H1 (cell line): Measurements from ENCODE around the gene PDIA6. TPM values are rescaled to one million over a fixed set of nuclear protein-coding genes. Genes with fewer than 3 reads are reported as not detected.

Experiments
- CTCF ChIA-PET: fragments of 300-600 bp; sonication (Branson Sonifier 250); formaldehyde crosslinking; loops from one replicate; lab custom pipeline; 2021; ENCODE audit not compliant: partially characterized antibody; lab: Charles Lee
- POLR2A ChIA-PET: fragments of 300-600 bp; sonication (Branson Sonifier 250); formaldehyde crosslinking; loops from one replicate; lab custom pipeline; 2021; ENCODE audit warnings: inconsistent platforms; ENCODE audit not compliant: partially characterized antibody; lab: Charles Lee
- DNase-seq, 2 experiments: peaks; one replicate each; pipeline versions ENCODE4 v3.0.0 to v3.0.0-alpha.2; 2010 to 2022; ENCODE audit warnings: low spot score in 2 of 2, low read depth in 1 of 2, mixed read lengths in 1 of 2
- FAIRE-seq: peaks from 2 replicates; lab custom pipeline; 2011; peaks lifted over from hg19 to GRCh38; lab: Jason Lieb, UNC
- H2AFZ ChIP-seq: 2 replicates; pipeline ENCODE4 v1.8.1; 2012; ENCODE audit warnings: low read length, inconsistent platforms
- H2AK5ac ChIP-seq: 2 replicates; pipeline ENCODE4 v1.6.1; 2013; ENCODE audit warnings: low read depth, low read length
- H2BK120ac ChIP-seq: replicated peaks from 2 replicates; pipeline ENCODE3; 2013; ENCODE audit warnings: low read depth, low read length, inconsistent platforms
- H2BK12ac ChIP-seq: 2 replicates; pipeline ENCODE4 v1.6.1; 2013; ENCODE audit warnings: low read depth, low read length
- H2BK15ac ChIP-seq: 2 replicates; pipeline ENCODE4 v1.6.1; 2013; ENCODE audit warnings: low read length
- H2BK20ac ChIP-seq: 2 replicates; pipeline ENCODE4 v1.6.1; 2013; ENCODE audit warnings: low read length
- H2BK5ac ChIP-seq: 2 replicates; pipeline ENCODE4 v1.6.1; 2013; ENCODE audit warnings: low read depth, low read length
- H3K14ac ChIP-seq: 2 replicates; pipeline ENCODE4 v1.6.1; 2013; ENCODE audit warnings: inconsistent platforms; ENCODE audit not compliant: insufficient read length
- H3K18ac ChIP-seq: 2 replicates; pipeline ENCODE4 v1.6.1; 2013; ENCODE audit warnings: low read length; ENCODE audit errors: extremely low read depth
- H3K23ac ChIP-seq: 2 replicates; pipeline ENCODE4 v1.6.1; 2013; ENCODE audit warnings: inconsistent platforms; ENCODE audit not compliant: insufficient read length
- H3K23me2 ChIP-seq: 2 replicates; pipeline ENCODE4 v1.6.1; 2013; ENCODE audit warnings: low read depth, low read length
- H3K27ac ChIP-seq: 2 replicates; pipeline ENCODE4 v1.6.1; 2011; ENCODE audit warnings: low read depth, low read length, inconsistent platforms
- H3K27me3 ChIP-seq, 4 experiments: replicated peaks in 1 of 4; 1 replicate in 1 of 4; 2 replicates in 3 of 4; pipeline versions ENCODE4 v1.6.1 to v1.8.1; 2011 to 2013; ENCODE audit warnings: low read length in 3 of 4, mild to moderate bottlenecking in 3 of 4, inconsistent platforms in 2 of 4, mixed read lengths in 2 of 4, moderate library complexity in 1 of 4; ENCODE audit not compliant: control insufficient read depth in 3 of 4, insufficient read depth in 3 of 4; ENCODE audit errors: extremely low read depth in 1 of 4
- H3K36me3 ChIP-seq, 4 experiments: 2 replicates each; pipeline versions ENCODE4 v1.6.1 to v1.8.1; 2011 to 2013; ENCODE audit warnings: mild to moderate bottlenecking in 4 of 4, low read length in 3 of 4, moderate library complexity in 2 of 4, control low read depth in 1 of 4, inconsistent platforms in 1 of 4; ENCODE audit not compliant: insufficient read depth in 4 of 4, control insufficient read depth in 2 of 4
- H3K4ac ChIP-seq: replicated peaks from 2 replicates; pipeline ENCODE3; 2013; ENCODE audit warnings: low read length, low read depth, mixed read lengths, inconsistent platforms; ENCODE audit not compliant: insufficient read length
- H3K4me1 ChIP-seq, 4 experiments: replicated peaks in 1 of 4; 1 replicate in 1 of 4; 2 replicates in 3 of 4; pipeline versions ENCODE4 v1.6.1 to v1.8.1; 2011 to 2013; ENCODE audit warnings: low read length in 3 of 4, inconsistent platforms in 2 of 4, mixed read lengths in 1 of 4; ENCODE audit not compliant: insufficient read depth in 4 of 4, control insufficient read depth in 3 of 4
- H3K4me2 ChIP-seq, 2 experiments: 2 replicates each; pipeline versions ENCODE4 v1.6.1 to v1.8.1; 2011 to 2013; ENCODE audit warnings: low read depth in 2 of 2, low read length in 2 of 2, control low read depth in 1 of 2, inconsistent platforms in 1 of 2, mild to moderate bottlenecking in 1 of 2; ENCODE audit not compliant: insufficient read depth in 1 of 2
- H3K4me3 ChIP-seq, 4 experiments: fragments of 200-600, 300-600 bp in 1 of 4; sonication (generic), shearing (Covaris generic), sonication (Bioruptor Twin) in 1 of 4; 2 replicates each; pipeline versions ENCODE4 v1.5.1 to v1.8.1; 2011 to 2016; ENCODE audit warnings: low read length in 4 of 4, low read depth in 3 of 4, control low read depth in 2 of 4, inconsistent platforms in 2 of 4, mild to moderate bottlenecking in 2 of 4, mixed read lengths in 1 of 4, moderate library complexity in 1 of 4; ENCODE audit not compliant: insufficient read depth in 2 of 4; ENCODE audit errors: extremely low read depth in 1 of 4
- H3K56ac ChIP-seq: replicated peaks from 2 replicates; pipeline ENCODE3; 2013; ENCODE audit warnings: low read depth, mild to moderate bottlenecking, mixed read lengths, low read length, inconsistent platforms; ENCODE audit not compliant: insufficient read length
- H3K79me1 ChIP-seq: 2 replicates; pipeline ENCODE4 v1.6.1; 2013; ENCODE audit warnings: low read depth, low read length, control low read depth
- H3K79me2 ChIP-seq, 2 experiments: 2 replicates each; pipeline versions ENCODE4 v1.6.1 to v1.8.1; 2012 to 2013; ENCODE audit warnings: low read length in 2 of 2, mild to moderate bottlenecking in 2 of 2, inconsistent platforms in 1 of 2; ENCODE audit not compliant: insufficient read depth in 2 of 2, control insufficient read depth in 1 of 2
- H3K9ac ChIP-seq, 4 experiments: replicated peaks in 1 of 4; 1 replicate in 1 of 4; 2 replicates in 3 of 4; pipeline versions ENCODE4 v1.6.1 to v1.8.1; 2011 to 2013; ENCODE audit warnings: low read depth in 3 of 4, low read length in 3 of 4, control low read depth in 2 of 4, mild to moderate bottlenecking in 2 of 4, moderate library complexity in 2 of 4, inconsistent platforms in 1 of 4; ENCODE audit errors: extremely low read depth in 1 of 4
- H3K9me3 ChIP-seq, 2 experiments: 2 replicates each; pipeline versions ENCODE4 v1.6.1 to v1.8.1; 2012 to 2013; ENCODE audit warnings: mild to moderate bottlenecking in 2 of 2, moderate library complexity in 2 of 2, control low read depth in 1 of 2, inconsistent platforms in 1 of 2, low read depth in 1 of 2, low read length in 1 of 2, mixed read lengths in 1 of 2; ENCODE audit not compliant: insufficient read depth in 2 of 2
- H4K20me1 ChIP-seq, 2 experiments: replicated peaks in 1 of 2; 2 replicates each; pipeline versions ENCODE3 to v1.8.1; 2011 to 2013; ENCODE audit warnings: inconsistent platforms in 2 of 2, low read length in 2 of 2, mild to moderate bottlenecking in 1 of 2; ENCODE audit not compliant: insufficient read depth in 2 of 2, control insufficient read depth in 1 of 2
- H4K5ac ChIP-seq: 2 replicates; pipeline ENCODE4 v1.6.1; 2013; ENCODE audit warnings: low read length, low read depth, mixed read lengths, inconsistent platforms; ENCODE audit not compliant: insufficient read length
- H4K8ac ChIP-seq: 2 replicates; pipeline ENCODE4 v1.8.0; 2013; ENCODE audit warnings: mild to moderate bottlenecking, moderate library complexity, low read length, inconsistent platforms; ENCODE audit not compliant: insufficient read depth; ENCODE audit errors: extremely low read depth
- H4K91ac ChIP-seq: replicated peaks from 2 replicates; pipeline ENCODE3; 2013; ENCODE audit warnings: low read length, mixed read lengths, inconsistent platforms; ENCODE audit not compliant: insufficient read length
- BRCA1 ChIP-seq: IDR thresholded peaks from 2 replicates; pipeline ENCODE4 v1.6.1; 2012; ENCODE audit warnings: low read depth, low read length, improper control_type of control experiment
- FOSL1 ChIP-seq: IDR thresholded peaks from 2 replicates; pipeline ENCODE4 v1.6.1; 2011; ENCODE audit warnings: mild to moderate bottlenecking, low read depth, low read length, moderate library complexity; ENCODE audit not compliant: insufficient read depth
- NANOG ChIP-seq: IDR thresholded peaks from 2 replicates; pipeline ENCODE4 v1.6.1; 2011; ENCODE audit warnings: low read length, low read depth, mild to moderate bottlenecking, inconsistent platforms; ENCODE audit not compliant: insufficient read depth, poor library complexity, severe bottlenecking
- NRF1 ChIP-seq: IDR thresholded peaks from 2 replicates; pipeline ENCODE4 v1.6.1; 2011; ENCODE audit warnings: mild to moderate bottlenecking, low read depth, low read length, improper control_type of control experiment
- POLR2AphosphoS5 ChIP-seq: IDR thresholded peaks from 2 replicates; pipeline ENCODE4 v1.6.1; 2011; ENCODE audit warnings: low read depth, low read length
- RBBP5 ChIP-seq: IDR thresholded peaks from 2 replicates; pipeline ENCODE4 v1.7.1; 2012; ENCODE audit warnings: low read depth, mild to moderate bottlenecking, inconsistent platforms, low read length, moderate library complexity, borderline replicate concordance
- YY1 ChIP-seq: IDR thresholded peaks from 2 replicates; pipeline ENCODE4 v1.6.1; 2011; ENCODE audit warnings: low read depth, mild to moderate bottlenecking, low read length
- WGBS, 2 experiments: shearing (Covaris generic) in 1 of 2; methylation state at CpG; one replicate each; pipeline versions ENCODE4 v1.1.6 to v1.1.7; 2013 to 2015; ENCODE audit warnings: low lambda C conversion rate in 2 of 2, mixed read lengths in 2 of 2, inconsistent platforms in 1 of 2, low coverage in 1 of 2, missing lambda C conversion rate in 1 of 2; ENCODE audit not compliant: insufficient replicate concordance in 2 of 2, insufficient coverage in 1 of 2, insufficient read length in 1 of 2; ENCODE audit errors: extremely low coverage in 1 of 2, missing lambda C conversion rate in 1 of 2; 5-methylcytosine and 5-hydroxymethylcytosine counted together
- polyA plus RNA-seq, 7 experiments: library from polyadenylated mRNA; depleted of rRNA in 3 of 7; stranded (reverse) in 5 of 7; unstranded in 2 of 7; fragments of >200 nt in 5 of 7; fragments of 200-250 nt in 2 of 7; gene quantifications; 1 replicate in 5 of 7; 2 replicates in 1 of 7; 4 replicates in 1 of 7; pipeline versions ENCODE4 v1.2.1 to v1.2.3, GENCODE V29; 2011 to 2013; ENCODE audit warnings: missing spikeins in 2 of 7, mixed read lengths in 2 of 7
- total RNA-seq: library from RNA; stranded (reverse); fragmentation: NEBNext Ultra II Directional; extraction: Animal tissue kit (Norgen Biotek cat#: 25700); gene quantifications from 2 replicates; pipeline ENCODE4 v1.2.1, GENCODE V29; 2021

Gene PDIA6
- total and polyA plus RNA-seq, 2 of the 8 experiments (the other 6 are each of a cell fraction or from before 2014, with no cell fraction given): 181 to 384 TPM

GRCh38 chr2:10785260-10785659 is 27.3 kb downstream of the PDIA6 start:
- 98% methylated on average over 5 of the region's 5 CpGs; no CpG with 5 or more reads in 1 of the 2 experiments for WGBS, 2 experiments
- H3K9me3 ChIP-seq: no peaks in the 10 kb centered on the region

More at GRCh38 chr2:10785260-10785659, 27.3 kb downstream of the PDIA6 start:
- Histone ChIP-seq H3K4ac (no peak overlapping the region), H3K79me2 (peaks cover 0 to 4% of the 10 kb centered on the region in 2 experiments; a peak in 1 of 4 replicates), H3K18ac (no peak overlapping the region), H2AK5ac (no peak overlapping the region), H2BK15ac (no peak overlapping the region), H2BK12ac (no peak overlapping the region), H3K14ac (no peak overlapping the region), H3K4me3 (no peak overlapping the region), H3K23me2 (no peaks in the 10 kb centered on the region), H3K23ac (no peak overlapping the region), H3K4me2 (no peak overlapping the region), H3K56ac (no peak overlapping the region), H2BK5ac (no peak overlapping the region), H4K91ac (no peak overlapping the region), H3K27ac (no peak overlapping the region), H3K27me3 (no peaks in the 10 kb centered on the region), H4K20me1 (peaks cover 2 to 15% of the 10 kb centered on the region in 2 experiments), H2AFZ (no peak overlapping the region), H3K9ac (no peak overlapping the region), H4K8ac (no peak overlapping the region), H3K36me3 (peaks cover 54 to 94% (median 83%) of the 10 kb centered on the region in 4 experiments), H3K79me1 (peaks cover 4% of the 10 kb centered on the region; the same call in 1 of the 2 replicates), H4K5ac (no peak overlapping the region), H2BK120ac (no peak overlapping the region), H3K4me1 (no peaks in the 10 kb centered on the region), H2BK20ac (no peak overlapping the region)
- TF ChIP-seq YY1: no peak
- TF ChIP-seq NANOG: no peak
- TF ChIP-seq BRCA1: no peak
- no peak for TF ChIP-seq FOSL1
- no peak for TF ChIP-seq NRF1
- no peak for TF ChIP-seq POLR2AphosphoS5
- TF ChIP-seq RBBP5: no peak
- ChIA-PET CTCF (interaction anchor here (0.7 to 2.1 kb wide), 8 partner anchors 9 to 90 kb away, joined by 3 to 9 read pairs (median 4); no protein-coding TSS in a partner anchor), POLR2A (interaction anchor here (0.7 to 1.3 kb wide), 2 partner anchors 9 to 16 kb away, joined by 3 to 4 read pairs; no protein-coding TSS in a partner anchor)
- DNase-seq (no peak), FAIRE-seq (no peak)
